ENCODE data around the gene BPIFB4. TPM values are rescaled to one million over a fixed set of nuclear protein-coding genes. Genes with fewer than 3 reads are reported as not detected.
"Not testable (repeated sequence)": the region's sequence is repeated elsewhere in the genome, so short reads cannot be mapped to it uniquely, and the experiment has no call there.

Gene BPIFB4
- total RNA-seq, 1 experiment from 2014 or later: not detected

- Histone ChIP-seq H3K4me3 (no peak overlapping the region), H2AFZ (no peak overlapping the region), H4K20me1 (ENCODE audit: insufficient read depth) (no peaks in the 10 kb centered on the region), H3K9me3 (ENCODE audit: insufficient read depth, low read depth) (no peaks in the 10 kb centered on the region), H3F3A (ENCODE audit: insufficient read depth, low read depth) (no peaks in the 10 kb centered on the region), H3K4me2 (no peak overlapping the region), H3K36me3 (ENCODE audit: low read depth) (no peaks in the 10 kb centered on the region), H3K4me1 (replicated peaks; ENCODE audit: insufficient read depth) (no peaks in the 10 kb centered on the region), H3K9me2 (ENCODE audit: insufficient read depth) (no peaks in the 10 kb centered on the region), H3K27ac (no peak overlapping the region), H3K79me2 (ENCODE audit: low read depth) (no peaks in the 10 kb centered on the region), H3K27me3 (ENCODE audit: insufficient read depth, low read depth) (peaks cover 27% of the 10 kb centered on the region)
- ChIA-PET CTCF (no interaction called here), POLR2A (ENCODE audit: unreplicated experiment) (no interaction called here)
- no peak for DNase-seq
- intact Hi-C loops (cut with micrococcal nuclease; ENCODE audit: unreplicated experiment): no loop called here
- BruUV-seq (replicated peaks): no TSS peak
- no peak for TF ChIP-seq EZH2 (IDR thresholded peaks at IDR 0.05; ENCODE audit: low read depth)
- no peak for TF ChIP-seq CTCF (conservative IDR thresholded peaks at IDR 0.05)
Observed at GRCh38 chr20:33112547-33113386, 33.3 kb downstream of the BPIFB4 start.

GRCh38 chr20:33113387-33113908, 34.0 kb downstream of the BPIFB4 start:
- Histone ChIP-seq H2AFZ (no peak overlapping the region), H3K4me1 (replicated peaks; ENCODE audit: insufficient read depth) (no peaks in the 10 kb centered on the region), H3K4me3 (no peak overlapping the region), H3K79me2 (ENCODE audit: low read depth) (no peaks in the 10 kb centered on the region), H3K27me3 (ENCODE audit: insufficient read depth, low read depth) (peaks cover 27% of the 10 kb centered on the region), H3F3A (ENCODE audit: insufficient read depth, low read depth) (no peaks in the 10 kb centered on the region), H3K9me2 (ENCODE audit: insufficient read depth) (no peaks in the 10 kb centered on the region), H4K20me1 (ENCODE audit: insufficient read depth) (no peaks in the 10 kb centered on the region), H3K36me3 (ENCODE audit: low read depth) (no peaks in the 10 kb centered on the region), H3K27ac (no peak overlapping the region), H3K4me2 (no peak overlapping the region), H3K9me3 (ENCODE audit: insufficient read depth, low read depth) (no peaks in the 10 kb centered on the region)
- no peak for TF ChIP-seq EZH2 (IDR thresholded peaks at IDR 0.05; ENCODE audit: low read depth)
- TF ChIP-seq CTCF (conservative IDR thresholded peaks at IDR 0.05): no peak
- BruUV-seq (replicated peaks): no TSS peak
- CTCF ChIA-PET: no interaction called here
- DNase-seq: no peak
- POLR2A ChIA-PET (ENCODE audit: unreplicated experiment): no interaction called here
- intact Hi-C loops (cut with micrococcal nuclease; ENCODE audit: unreplicated experiment): no loop called here

- H3K27me3 ChIP-seq (ENCODE audit: insufficient read depth, low read depth): peaks cover 25% of the 10 kb centered on the region
- H3K79me2 ChIP-seq (ENCODE audit: low read depth); H3K4me1 ChIP-seq (replicated peaks; ENCODE audit: insufficient read depth); CTCF ChIA-PET; DNase-seq; H3K4me3 ChIP-seq; POLR2A ChIA-PET (ENCODE audit: unreplicated experiment); H3K27ac ChIP-seq; H3K9me3 ChIP-seq (ENCODE audit: insufficient read depth, low read depth); H3K4me2 ChIP-seq; H3K36me3 ChIP-seq (ENCODE audit: low read depth); H3K9me2 ChIP-seq (ENCODE audit: insufficient read depth); H2AFZ ChIP-seq; BruUV-seq (replicated peaks); intact Hi-C loops (cut with micrococcal nuclease; ENCODE audit: unreplicated experiment); H4K20me1 ChIP-seq (ENCODE audit: insufficient read depth); H3F3A ChIP-seq (ENCODE audit: insufficient read depth, low read depth): not testable (repeated sequence)
Observed at GRCh38 chr20:33115501-33115900, 36.1 kb downstream of the BPIFB4 start.
